Ovary (tissue), 9 donors: ENCODE results near the gene CRLF1. TPM values are rescaled to one million over a fixed set of nuclear protein-coding genes. Genes with fewer than 3 reads are reported as not detected.
"Not testable (repeated sequence)": the region's sequence is repeated elsewhere in the genome, so short reads cannot be mapped to it uniquely, and the experiment has no call there.

ENCODE experiments used
- DNase-seq, 5 donors: peaks; one replicate each; pipeline ENCODE4 v3.0.0-alpha.2; 2019 to 2020
- H3K27ac ChIP-seq, 2 donors: fragments of 200-600 bp; one replicate each; pipeline versions ENCODE4 v1.5.1 to v1.8.0; 2019 to 2022
- H3K27me3 ChIP-seq: fragments of 200-600 bp; one replicate; pipeline ENCODE4 v1.8.0; 2022
- H3K36me3 ChIP-seq: fragments of 200-600 bp; sonication (generic); one replicate; pipeline ENCODE4 v1.5.1; 2019
- H3K4me1 ChIP-seq: one replicate; pipeline ENCODE4 v1.8.1; 2013; ENCODE audit warnings: mild to moderate bottlenecking, moderate library complexity; ENCODE audit not compliant: insufficient read depth
- H3K4me3 ChIP-seq: fragments of 200-600 bp; sonication (generic); one replicate; pipeline ENCODE4 v1.5.1; 2017
- H3K9me3 ChIP-seq, 2 donors: fragments of 200-600 bp in 1 of 2; sonication (generic) in 1 of 2; one replicate each; pipeline versions ENCODE4 v1.5.1 to v1.8.1; 2013 to 2019; ENCODE audit warnings: mild to moderate bottlenecking in 1 of 2, moderate library complexity in 1 of 2
- EP300 ChIP-seq: sonication (generic); formaldehyde crosslinking; IDR thresholded peaks from one replicate; pipeline ENCODE4 v1.6.1; 2017; ENCODE audit warnings: antibody characterized with exemption
- POLR2A ChIP-seq: fragments of 450-650 bp; IDR thresholded peaks from one replicate; pipeline ENCODE4 v1.6.1; 2017; ENCODE audit warnings: antibody characterized with exemption, mild to moderate bottlenecking, moderate library complexity
- WGBS, 3 donors: extraction: QIAGEN DNeasy Blood & Tissue Kit in 1 of 3; methylation state at CpG; one replicate each; pipeline versions ENCODE4 v1.1.5 to v1.1.7; 2013 to 2017; 5-methylcytosine and 5-hydroxymethylcytosine counted together
- intact Hi-C, 4 donors: fragments of 100-400 bp; cut with DNase I; formaldehyde crosslinking; loops; one replicate each; pipeline versions ENCODE4 v1.11.0 to v1.15.1; 2022 to 2023
- polyA plus RNA-seq, 2 donors: library from polyadenylated mRNA; stranded (reverse); fragments of 200-250 nt in 1 of 2; fragments of 350-450 nt in 1 of 2; fragmentation: Illumina TruSeq in 1 of 2; extraction: RNeasy Lipid Tissue Mini Kit (QIAGEN cat#74804) in 1 of 2; gene quantifications; one replicate each; pipeline ENCODE4 v1.2.3, GENCODE V29; 2013 to 2014
- total RNA-seq, 7 donors: library from RNA; depleted of rRNA in 2 of 7; stranded (reverse); fragments of >200 nt in 2 of 7; fragmentation: NEBNext Ultra II Directional in 3 of 7; extraction: Animal tissue kit (Norgen Biotek cat#: 25700) in 3 of 7; gene quantifications; one replicate each; pipeline versions ENCODE4 v1.1.0 to v1.2.4, GENCODE V29; 2016 to 2023
- TF ChIP-seq, protein P1 (sequence below), 3 donors: fragments of 450-650 bp in 2 of 3; fragments of 200-600 bp in 1 of 3; IDR thresholded peaks; one replicate each; pipeline versions ENCODE4 v1.5.1 to v1.8.0; 2016 to 2022; ENCODE audit warnings: antibody characterized with exemption in 3 of 3, mild to moderate bottlenecking in 1 of 3
- donor health status: DM: no; HTN: no; CAD: no; lungs with moderate emphysema.
- donor health status: DM: no; HTN: no; CAD: no.
- donor health status: Bipolar disorder and iron deficiency.
- donor health status: DM: yes; HTN: yes; CAD: no.
- donor health status: DM: no; HTN: no; CAD: no.
- donor health status: DM: yes; HTN: yes; CAD: no.

CRLF1 gene
- total and polyA plus RNA-seq, 9 donors: 0.51 to 1.2 (median 1.0) TPM; not detected in 3

DNA sequence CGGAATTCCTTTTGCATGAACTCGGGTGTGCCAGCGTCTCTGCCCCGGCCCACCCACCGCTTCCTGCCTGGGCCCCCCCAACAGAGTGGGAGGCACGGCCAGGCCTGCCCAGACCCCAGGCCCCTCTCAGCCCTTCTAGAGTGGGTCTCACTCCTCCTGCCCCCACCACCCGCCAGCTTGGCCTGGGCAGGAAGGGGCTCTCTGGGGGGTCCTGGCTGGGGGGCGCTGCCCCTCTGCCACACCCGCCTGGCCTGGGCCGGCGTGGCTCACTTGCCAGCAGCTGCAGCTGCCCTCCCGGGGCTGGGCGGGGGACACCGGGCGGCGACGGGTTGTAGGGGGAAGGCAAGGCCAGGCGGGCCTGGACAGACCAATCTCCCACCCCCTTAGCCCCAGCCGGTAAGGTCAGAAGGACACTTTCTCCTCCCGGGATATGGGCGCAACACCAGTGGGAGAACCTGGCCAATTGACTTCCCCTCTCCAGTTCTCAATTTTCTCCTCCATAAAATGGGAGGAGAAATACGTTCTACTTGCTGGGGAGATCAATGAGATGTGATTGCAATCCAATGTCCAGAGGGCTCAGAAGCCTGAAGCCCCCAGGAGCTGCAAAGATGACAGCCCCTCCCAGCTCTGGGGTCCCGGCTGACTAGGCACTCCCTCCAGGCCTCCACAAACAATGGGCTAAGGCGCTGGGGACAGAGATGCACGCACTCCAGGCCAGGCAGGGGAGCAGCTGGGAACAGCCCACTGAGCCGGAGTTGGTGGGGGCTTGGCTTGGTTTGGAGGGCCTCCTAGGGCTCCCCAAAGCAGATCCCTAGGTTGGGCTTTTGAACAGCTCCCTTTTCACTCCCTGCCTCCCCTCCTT, 2.4 kb downstream of the CRLF1 start:
- no peaks in the 10 kb centered on the region for H3K36me3 ChIP-seq
- WGBS, 3 donors: 22 to 31% (median 27%) methylated on average over 25 to 26 of the region's 26 CpGs
- no peaks in the 10 kb centered on the region for H3K4me1 ChIP-seq
- no peaks in the 10 kb centered on the region for H3K9me3 ChIP-seq
- intact Hi-C loops: no loop called here
- TF ChIP-seq, protein P1, sequence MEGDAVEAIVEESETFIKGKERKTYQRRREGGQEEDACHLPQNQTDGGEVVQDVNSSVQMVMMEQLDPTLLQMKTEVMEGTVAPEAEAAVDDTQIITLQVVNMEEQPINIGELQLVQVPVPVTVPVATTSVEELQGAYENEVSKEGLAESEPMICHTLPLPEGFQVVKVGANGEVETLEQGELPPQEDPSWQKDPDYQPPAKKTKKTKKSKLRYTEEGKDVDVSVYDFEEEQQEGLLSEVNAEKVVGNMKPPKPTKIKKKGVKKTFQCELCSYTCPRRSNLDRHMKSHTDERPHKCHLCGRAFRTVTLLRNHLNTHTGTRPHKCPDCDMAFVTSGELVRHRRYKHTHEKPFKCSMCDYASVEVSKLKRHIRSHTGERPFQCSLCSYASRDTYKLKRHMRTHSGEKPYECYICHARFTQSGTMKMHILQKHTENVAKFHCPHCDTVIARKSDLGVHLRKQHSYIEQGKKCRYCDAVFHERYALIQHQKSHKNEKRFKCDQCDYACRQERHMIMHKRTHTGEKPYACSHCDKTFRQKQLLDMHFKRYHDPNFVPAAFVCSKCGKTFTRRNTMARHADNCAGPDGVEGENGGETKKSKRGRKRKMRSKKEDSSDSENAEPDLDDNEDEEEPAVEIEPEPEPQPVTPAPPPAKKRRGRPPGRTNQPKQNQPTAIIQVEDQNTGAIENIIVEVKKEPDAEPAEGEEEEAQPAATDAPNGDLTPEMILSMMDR (IDR thresholded peaks at IDR 0.05): no peak
- no peak overlapping the region for H3K27ac ChIP-seq
- no peak for DNase-seq
- H3K27me3 ChIP-seq: peaks cover 8% of the 10 kb centered on the region
- H3K4me3 ChIP-seq: no peak overlapping the region

DNA sequence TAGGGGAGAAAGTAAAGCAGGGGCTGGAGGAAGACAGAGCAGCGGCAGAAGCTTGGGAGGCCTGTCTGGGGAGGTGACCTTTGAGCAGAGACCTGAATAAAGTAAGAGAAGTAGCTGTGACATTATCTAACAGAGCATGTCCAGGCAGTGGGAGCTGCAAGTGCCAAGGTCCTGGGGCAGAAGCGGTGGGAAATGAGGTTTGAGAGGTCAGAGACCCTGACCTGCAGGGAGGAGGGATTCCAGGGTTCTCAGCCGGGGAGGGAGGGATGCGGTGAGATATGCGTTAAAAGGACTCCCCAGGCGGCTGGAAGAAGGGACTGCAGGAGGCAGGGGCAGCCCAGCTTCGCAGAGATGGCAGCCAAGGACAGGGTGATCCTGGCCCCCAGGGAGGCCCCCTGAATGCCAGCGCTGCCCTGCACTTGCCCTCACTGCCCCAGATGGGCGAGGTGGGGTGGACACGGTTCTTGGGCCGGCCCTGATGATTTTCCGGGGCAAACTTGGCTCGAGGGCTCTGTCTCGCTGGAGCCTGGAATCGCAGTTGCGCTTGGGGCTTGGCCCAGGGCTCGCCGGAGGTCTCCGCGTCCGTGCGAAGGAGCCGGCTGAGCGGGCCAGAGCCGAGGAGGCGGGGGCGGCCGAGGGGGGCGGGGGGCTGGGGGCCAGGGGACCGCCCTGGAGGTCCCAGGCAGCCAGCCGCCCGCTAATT, 3.2 kb downstream of the CRLF1 start:
- H3K4me3 ChIP-seq: no peak overlapping the region
- TF ChIP-seq EP300 (no peak), POLR2A (no peak)
- TF ChIP-seq, protein P1 (IDR thresholded peaks at IDR 0.05): no peak

DNA sequence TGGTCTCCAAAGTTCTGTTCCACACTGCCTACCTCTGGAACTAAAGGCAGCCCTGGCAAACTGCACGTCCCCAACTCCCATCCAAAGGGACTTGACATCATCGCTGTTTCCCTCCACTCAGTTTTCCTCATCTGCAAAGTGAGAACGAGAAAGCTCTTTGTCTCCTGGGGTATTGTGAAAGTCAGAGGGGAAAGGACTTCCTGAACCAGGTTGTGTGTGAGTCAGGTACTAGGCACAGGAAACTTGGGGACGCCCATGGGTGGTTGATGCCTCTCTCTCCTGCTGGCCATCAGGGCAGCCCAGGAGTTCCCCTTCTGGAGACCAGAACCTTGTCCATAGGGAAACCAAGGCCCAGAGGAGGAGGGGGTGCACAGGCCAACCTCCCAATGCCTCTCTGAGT, 4.7 kb downstream of the CRLF1 start:
- Histone ChIP-seq H3K9me3 (no peaks in the 10 kb centered on the region), H3K27ac (no peak overlapping the region), H3K27me3 (peaks cover 2% of the 10 kb centered on the region), H3K4me3 (no peak overlapping the region), H3K36me3 (no peaks in the 10 kb centered on the region), H3K4me1 (no peaks in the 10 kb centered on the region)
- TF ChIP-seq POLR2A: no peak
- TF ChIP-seq EP300: no peak
- TF ChIP-seq, protein P1 (IDR thresholded peaks at IDR 0.05): no peak
- 87 to 93% (median 89%) methylated on average over 4 of the region's 4 CpGs for WGBS, 3 donors
- intact Hi-C loops: no loop called here
- DNase-seq: no peak

More for the DNA sequence above, 3.2 kb downstream of the CRLF1 start:
- 3 to 12% (median 7%) methylated on average over 9 to 31 of the region's 32 CpGs for WGBS, 3 donors
- Histone ChIP-seq H3K27me3 (peaks cover 6% of the 10 kb centered on the region), H3K36me3 (no peaks in the 10 kb centered on the region), H3K9me3 (no peaks in the 10 kb centered on the region), H3K27ac (no peak overlapping the region), H3K4me1 (no peaks in the 10 kb centered on the region)
- no peak for DNase-seq
- intact Hi-C loops: no loop called here

DNA sequence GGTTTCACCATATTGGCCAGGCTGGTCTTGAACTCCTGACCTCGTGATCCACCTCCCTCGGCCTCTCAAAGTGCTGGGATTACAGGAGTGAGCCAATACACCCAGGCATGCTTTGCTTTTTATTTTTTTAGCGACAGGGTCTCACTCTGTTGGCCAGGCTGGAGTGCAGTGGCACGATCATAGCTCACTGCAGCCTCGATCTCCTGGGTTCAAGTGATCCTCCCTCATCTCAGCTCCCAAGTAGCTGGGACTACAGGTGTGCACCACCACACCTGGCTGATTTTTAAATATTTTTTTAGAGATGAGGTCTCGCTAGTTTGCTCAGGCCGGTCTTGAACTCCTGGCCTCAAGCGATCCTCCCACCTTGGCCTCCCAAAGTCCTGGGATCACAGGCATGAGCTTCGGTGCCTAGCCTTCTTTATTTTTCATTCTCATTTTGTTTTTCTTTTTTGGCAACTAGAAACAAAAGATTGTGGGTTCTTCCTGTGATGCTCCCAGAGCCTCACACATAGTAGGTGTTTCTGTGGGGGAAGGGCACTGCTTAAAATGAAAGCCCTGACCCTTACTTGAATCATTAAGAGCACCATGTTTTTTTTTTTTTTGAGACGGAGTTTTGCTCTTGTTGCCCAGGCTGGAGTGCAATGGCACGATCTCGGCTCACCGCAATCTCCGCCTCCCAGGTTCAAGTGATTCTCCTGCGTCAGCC, 5.8 kb downstream of the CRLF1 start:
- H3K27me3 ChIP-seq, H3K27ac ChIP-seq, intact Hi-C loops, H3K4me1 ChIP-seq, H3K9me3 ChIP-seq, H3K36me3 ChIP-seq, DNase-seq, H3K4me3 ChIP-seq: not testable (repeated sequence)
- WGBS, 3 donors: 86 to 92% (median 90%) methylated on average over 15 of the region's 15 CpGs
